HepG2 (cell line): Measurements from ENCODE around the gene SAMD4A. TPM values are rescaled to one million over a fixed set of nuclear protein-coding genes. Genes with fewer than 3 reads are reported as not detected.

ENCODE experiments used
- ATAC-seq: fragments of 200-7000 bp; cut with Tn5 transposase; 3 replicates; pipeline ENCODE4 v1.9.1; 2020; ENCODE audit warnings: mild to moderate bottlenecking, moderate library complexity
- BruUV-seq: library from RNA; stranded (reverse); fragments of 400-500 nt; replicated peaks from 2 replicates; lab custom pipeline; 2021; lab: Mats Ljungman, UMichigan
- CTCF ChIA-PET: fragments of 300-600 bp; formaldehyde crosslinking; extraction: SDS; loops from one replicate; lab custom pipeline; 2021; ENCODE audit warnings: low total read pairs, inconsistent platforms, low intra/inter-chr PET ratio; lab: Yijun Ruan, JAX
- POLR2A ChIA-PET: fragments of 350-600 bp; sonication (Branson Sonifier 250); formaldehyde crosslinking; loops from one replicate; lab custom pipeline; 2020; ENCODE audit warnings: antibody characterized with exemption, inconsistent platforms; lab: Yijun Ruan, JAX
- DNase-seq: peaks from one replicate; pipeline ENCODE4 v3.0.0-alpha.2; 2015; ENCODE audit warnings: low spot score
- FAIRE-seq: peaks from 3 replicates; lab custom pipeline; 2011; peaks lifted over from hg19 to GRCh38; lab: Jason Lieb, UNC
- H2AFZ ChIP-seq: one replicate; pipeline ENCODE4 v1.6.1; 2011; ENCODE audit warnings: low read length, inconsistent platforms
- H3K27ac ChIP-seq: fragments of 300-600 bp; 3 replicates; pipeline ENCODE4 v1.8.0; 2011; ENCODE audit warnings: mixed run types, mild to moderate bottlenecking, mixed read lengths, low read length, inconsistent platforms; ENCODE audit not compliant: insufficient read depth; ENCODE audit errors: extremely low read length
- H3K27me3 ChIP-seq, 2 experiments: fragments of 200-600 bp in 1 of 2; 2 replicates in 1 of 2; 3 replicates in 1 of 2; pipeline versions ENCODE4 v1.6.0 to v1.8.0; 2011; ENCODE audit warnings: low read length in 2 of 2, mild to moderate bottlenecking in 2 of 2, moderate library complexity in 2 of 2, inconsistent platforms in 1 of 2; ENCODE audit not compliant: insufficient read depth in 2 of 2, control insufficient read depth in 1 of 2
- H3K36me3 ChIP-seq, 2 experiments: fragments of 200-600 bp in 1 of 2; replicated peaks in 1 of 2; 2 replicates in 1 of 2; 3 replicates in 1 of 2; pipeline versions ENCODE4 v1.5.1 to v1.8.0; 2011; ENCODE audit warnings: low read length in 2 of 2, inconsistent platforms in 1 of 2; ENCODE audit not compliant: insufficient read depth in 2 of 2, control insufficient read depth in 1 of 2
- H3K4me1 ChIP-seq: 2 replicates; pipeline ENCODE4 v1.5.1; 2012; ENCODE audit warnings: low read length, inconsistent platforms; ENCODE audit not compliant: insufficient read depth
- H3K4me2 ChIP-seq: 2 replicates; pipeline ENCODE4 v1.6.0; 2011; ENCODE audit warnings: low read depth, low read length, inconsistent platforms
- H3K4me3 ChIP-seq, 3 experiments: fragments of 200-600 bp in 1 of 3; sonication (generic), shearing (Covaris generic) in 1 of 3; replicated peaks in 1 of 3; 2 replicates each; pipeline ENCODE4 v1.5.1; 2011 to 2016; ENCODE audit warnings: low read length in 3 of 3, inconsistent platforms in 2 of 3, low read depth in 2 of 3, mild to moderate bottlenecking in 2 of 3, control low read depth in 1 of 3, mixed read lengths in 1 of 3; ENCODE audit not compliant: insufficient read depth in 1 of 3
- H3K79me2 ChIP-seq: one replicate; pipeline ENCODE4 v1.6.1; 2011; ENCODE audit warnings: low read length, inconsistent platforms; ENCODE audit not compliant: insufficient read depth
- H3K9ac ChIP-seq: 2 replicates; pipeline ENCODE4 v1.6.0; 2011; ENCODE audit warnings: mild to moderate bottlenecking, low read depth, low read length, inconsistent platforms; ENCODE audit not compliant: insufficient read depth
- H3K9me3 ChIP-seq: 2 replicates; pipeline ENCODE4 v1.5.1; 2012; ENCODE audit warnings: mild to moderate bottlenecking, low read length
- H4K20me1 ChIP-seq: 2 replicates; pipeline ENCODE4 v1.6.0; 2011; ENCODE audit warnings: inconsistent platforms, mild to moderate bottlenecking, low read length, moderate library complexity; ENCODE audit not compliant: insufficient read depth
- ASH2L ChIP-seq: fragments of 300-600, 200-600 bp; sonication (generic); IDR thresholded peaks from 2 replicates; pipeline ENCODE4 v1.7.0; 2017; ENCODE audit warnings: low read depth, mild to moderate bottlenecking, moderate library complexity, mixed read lengths, low read length; ENCODE audit not compliant: insufficient read length
- CENPT ChIP-seq: sonication (generic); formaldehyde crosslinking; IDR thresholded peaks from 2 replicates; pipeline ENCODE4 v1.8.0; 2022; ENCODE audit warnings: low read depth, mild to moderate bottlenecking, moderate library complexity, missing genetic modification reagents
- HDAC2 ChIP-seq: sonication (generic); formaldehyde crosslinking; IDR thresholded peaks from 2 replicates; pipeline ENCODE4 v1.4.0; 2020; ENCODE audit warnings: missing genetic modification reagents
- HMG20A ChIP-seq: IDR thresholded peaks from 2 replicates; pipeline ENCODE4 v1.6.1; 2016; ENCODE audit warnings: borderline replicate concordance
- HNRNPK ChIP-seq: fragments of 200-400 bp; formaldehyde crosslinking; IDR thresholded peaks from 2 replicates; pipeline ENCODE4 v1.6.1; 2018; ENCODE audit warnings: low read length, low read depth, moderate library complexity, mild to moderate bottlenecking; ENCODE audit not compliant: poor library complexity, severe bottlenecking
- ISL2 ChIP-seq: sonication (generic); formaldehyde crosslinking; IDR thresholded peaks from 2 replicates; pipeline ENCODE4 v1.5.0; 2020; ENCODE audit warnings: missing genetic modification reagents
- MTF1 ChIP-seq: sonication (generic); formaldehyde crosslinking; IDR thresholded peaks from 2 replicates; pipeline ENCODE4 v1.5.0; 2020; ENCODE audit warnings: missing genetic modification reagents
- NCOR1 ChIP-seq: fragments of 200-600 bp; sonication (generic); IDR thresholded peaks from 2 replicates; pipeline ENCODE4 v1.7.0; 2017; ENCODE audit warnings: antibody characterized with exemption, low read length, borderline replicate concordance
- NR2F2 ChIP-seq: IDR thresholded peaks from 2 replicates; pipeline ENCODE4 v1.6.1; 2012; ENCODE audit warnings: low read depth, inconsistent platforms, borderline replicate concordance
- PTBP1 ChIP-seq: fragments of 200-400 bp; formaldehyde crosslinking; IDR thresholded peaks from 2 replicates; pipeline ENCODE4 v1.6.1; 2018; ENCODE audit warnings: low read length, low read depth; ENCODE audit not compliant: poor library complexity, severe bottlenecking
- SOX5 ChIP-seq: IDR thresholded peaks from 2 replicates; pipeline ENCODE4 v1.6.1; 2016; ENCODE audit warnings: borderline replicate concordance
- SP5 ChIP-seq: IDR thresholded peaks from 2 replicates; pipeline ENCODE4 v1.6.1; 2016; ENCODE audit warnings: low read depth, borderline replicate concordance
- TCF7 ChIP-seq: sonication (generic); IDR thresholded peaks from 2 replicates; pipeline ENCODE4 v1.6.1; 2016; ENCODE audit warnings: antibody characterized with exemption, low read depth
- TEAD3 ChIP-seq: optimal IDR thresholded peaks from 2 replicates; pipeline ENCODE3; 2016; ENCODE audit warnings: borderline replicate concordance
- ZNF282 ChIP-seq: fragments of 450-650 bp; IDR thresholded peaks from 2 replicates; pipeline ENCODE4 v1.6.1; 2018; ENCODE audit not compliant: partially characterized antibody
- WGBS: methylation state at CpG from one replicate; pipeline ENCODE4 v1.1.6; 2017; ENCODE audit warnings: low lambda C conversion rate; 5-methylcytosine and 5-hydroxymethylcytosine counted together
- in situ Hi-C: cut with HindIII; loops from 2 replicates; pipeline ENCODE4 v1.10.0; 2017; ENCODE audit warnings: low pct_unique_long_range_greater_than_20kb; ENCODE audit not compliant: extremely low pct_ligation_motif_present
- intact Hi-C: fragments of 100-400 bp; cut with micrococcal nuclease; formaldehyde crosslinking; loops from one replicate; pipeline ENCODE4 v1.10.0; 2022; ENCODE audit not compliant: unreplicated experiment
- polyA plus RNA-seq, 8 experiments: library from polyadenylated mRNA; depleted of rRNA in 3 of 8; stranded (reverse) in 7 of 8; unstranded in 1 of 8; fragments of >200 nt; fragmentation: Illumina TruSeq in 4 of 8; extraction: Trizol in 4 of 8; gene quantifications; 2 replicates each; pipeline versions ENCODE4 v1.2.1 to v1.2.3, GENCODE V29; 2011 to 2016; ENCODE audit warnings: low read depth in 4 of 8, missing spikeins in 1 of 8, mixed read lengths in 1 of 8; ENCODE audit not compliant: insufficient read depth in 1 of 8
- total RNA-seq, 5 experiments: library from RNA; depleted of rRNA; stranded (reverse); fragments of >200 nt; fragmentation: Illumina TruSeq; extraction: Trizol; gene quantifications; 2 replicates each; pipeline ENCODE4 v1.2.3, GENCODE V29; 2016; ENCODE audit warnings: low read depth in 1 of 5
- TF ChIP-seq, protein P1 (sequence below): IDR thresholded peaks from 2 replicates; pipeline ENCODE4 v1.6.1; 2016; ENCODE audit warnings: mild to moderate bottlenecking
- TF ChIP-seq, protein P2 (sequence below): sonication (generic); formaldehyde crosslinking; IDR thresholded peaks from 2 replicates; pipeline ENCODE4 v1.4.0; 2020; ENCODE audit warnings: missing genetic modification reagents, borderline replicate concordance
- TF ChIP-seq, protein P3 (sequence below): IDR thresholded peaks from 2 replicates; pipeline ENCODE4 v1.4.0; 2020; ENCODE audit warnings: mild to moderate bottlenecking, missing genetic modification reagents

SAMD4A gene
- total and polyA plus RNA-seq, 2 of the 13 experiments (the other 11 are each of a cell fraction or from before 2014, with no cell fraction given): 11.8 to 13.0 TPM

- intact Hi-C loops: loop anchor here (5.0 kb wide), 1 partner anchor 83 kb away; the partner anchor contains the start of gene SAMD4A
- in situ Hi-C loops: loop anchor here (5.0 kb wide), 1 partner anchor 83 kb away; the partner anchor contains the start of gene SAMD4A
- Histone ChIP-seq H3K27me3 (no peaks in the 10 kb centered on the region), H3K4me1 (peaks cover 100% of the 10 kb centered on the region), H2AFZ (no peak overlapping the region), H4K20me1 (no peaks in the 10 kb centered on the region), H3K79me2 (peaks cover 78% of the 10 kb centered on the region), H3K36me3 (no peaks in the 10 kb centered on the region), H3K9me3 (no peaks in the 10 kb centered on the region), H3K4me3 (peak overlapping the region in 2 of 3 experiments; percentile 0 to 44; a peak in 2 of 6 replicates), H3K4me2 (peak overlapping the region; percentile 73), H3K9ac (peak overlapping the region; percentile 64), H3K27ac (peak overlapping the region; percentile 82)
- BruUV-seq: no TSS peak
- ChIA-PET POLR2A (interaction anchor here (0.9 to 1.6 kb wide), 5 partner anchors 8 to 86 kb away, joined by 3 to 14 read pairs (median 3); partner anchors contain the start of gene SAMD4A), CTCF (no interaction called here)
- WGBS: 13% methylated on average over 10 of the region's 10 CpGs
- ATAC-seq (peak; percentile 43), FAIRE-seq (peak; percentile 21), DNase-seq (peak; percentile 78)
- peak; percentile 67 for TF ChIP-seq ASH2L
- no peak for TF ChIP-seq HNRNPK
- TF ChIP-seq, protein P1, sequence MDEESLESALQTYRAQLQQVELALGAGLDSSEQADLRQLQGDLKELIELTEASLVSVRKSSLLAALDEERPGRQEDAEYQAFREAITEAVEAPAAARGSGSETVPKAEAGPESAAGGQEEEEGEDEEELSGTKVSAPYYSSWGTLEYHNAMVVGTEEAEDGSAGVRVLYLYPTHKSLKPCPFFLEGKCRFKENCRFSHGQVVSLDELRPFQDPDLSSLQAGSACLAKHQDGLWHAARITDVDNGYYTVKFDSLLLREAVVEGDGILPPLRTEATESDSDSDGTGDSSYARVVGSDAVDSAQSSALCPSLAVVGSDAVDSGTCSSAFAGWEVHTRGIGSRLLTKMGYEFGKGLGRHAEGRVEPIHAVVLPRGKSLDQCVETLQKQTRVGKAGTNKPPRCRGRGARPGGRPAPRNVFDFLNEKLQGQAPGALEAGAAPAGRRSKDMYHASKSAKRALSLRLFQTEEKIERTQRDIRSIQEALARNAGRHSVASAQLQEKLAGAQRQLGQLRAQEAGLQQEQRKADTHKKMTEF (CRISPR knock-in tag): peak; percentile 22; the same call in 1 of the 2 replicates
- TF ChIP-seq, protein P2, sequence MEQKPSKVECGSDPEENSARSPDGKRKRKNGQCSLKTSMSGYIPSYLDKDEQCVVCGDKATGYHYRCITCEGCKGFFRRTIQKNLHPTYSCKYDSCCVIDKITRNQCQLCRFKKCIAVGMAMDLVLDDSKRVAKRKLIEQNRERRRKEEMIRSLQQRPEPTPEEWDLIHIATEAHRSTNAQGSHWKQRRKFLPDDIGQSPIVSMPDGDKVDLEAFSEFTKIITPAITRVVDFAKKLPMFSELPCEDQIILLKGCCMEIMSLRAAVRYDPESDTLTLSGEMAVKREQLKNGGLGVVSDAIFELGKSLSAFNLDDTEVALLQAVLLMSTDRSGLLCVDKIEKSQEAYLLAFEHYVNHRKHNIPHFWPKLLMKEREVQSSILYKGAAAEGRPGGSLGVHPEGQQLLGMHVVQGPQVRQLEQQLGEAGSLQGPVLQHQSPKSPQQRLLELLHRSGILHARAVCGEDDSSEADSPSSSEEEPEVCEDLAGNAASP (CRISPR knock-in tag): no peak; the same call in 1 of the 2 replicates
- peak; percentile 76; the same call in 1 of the 2 replicates for TF ChIP-seq NCOR1
- TF ChIP-seq ZNF282: no peak
- peak; percentile 34; the same call in 1 of the 2 replicates for TF ChIP-seq HDAC2
- TF ChIP-seq MTF1: no peak
- TF ChIP-seq SOX5: peak; percentile 42; the same call in 1 of the 2 replicates
- TF ChIP-seq, protein P3, sequence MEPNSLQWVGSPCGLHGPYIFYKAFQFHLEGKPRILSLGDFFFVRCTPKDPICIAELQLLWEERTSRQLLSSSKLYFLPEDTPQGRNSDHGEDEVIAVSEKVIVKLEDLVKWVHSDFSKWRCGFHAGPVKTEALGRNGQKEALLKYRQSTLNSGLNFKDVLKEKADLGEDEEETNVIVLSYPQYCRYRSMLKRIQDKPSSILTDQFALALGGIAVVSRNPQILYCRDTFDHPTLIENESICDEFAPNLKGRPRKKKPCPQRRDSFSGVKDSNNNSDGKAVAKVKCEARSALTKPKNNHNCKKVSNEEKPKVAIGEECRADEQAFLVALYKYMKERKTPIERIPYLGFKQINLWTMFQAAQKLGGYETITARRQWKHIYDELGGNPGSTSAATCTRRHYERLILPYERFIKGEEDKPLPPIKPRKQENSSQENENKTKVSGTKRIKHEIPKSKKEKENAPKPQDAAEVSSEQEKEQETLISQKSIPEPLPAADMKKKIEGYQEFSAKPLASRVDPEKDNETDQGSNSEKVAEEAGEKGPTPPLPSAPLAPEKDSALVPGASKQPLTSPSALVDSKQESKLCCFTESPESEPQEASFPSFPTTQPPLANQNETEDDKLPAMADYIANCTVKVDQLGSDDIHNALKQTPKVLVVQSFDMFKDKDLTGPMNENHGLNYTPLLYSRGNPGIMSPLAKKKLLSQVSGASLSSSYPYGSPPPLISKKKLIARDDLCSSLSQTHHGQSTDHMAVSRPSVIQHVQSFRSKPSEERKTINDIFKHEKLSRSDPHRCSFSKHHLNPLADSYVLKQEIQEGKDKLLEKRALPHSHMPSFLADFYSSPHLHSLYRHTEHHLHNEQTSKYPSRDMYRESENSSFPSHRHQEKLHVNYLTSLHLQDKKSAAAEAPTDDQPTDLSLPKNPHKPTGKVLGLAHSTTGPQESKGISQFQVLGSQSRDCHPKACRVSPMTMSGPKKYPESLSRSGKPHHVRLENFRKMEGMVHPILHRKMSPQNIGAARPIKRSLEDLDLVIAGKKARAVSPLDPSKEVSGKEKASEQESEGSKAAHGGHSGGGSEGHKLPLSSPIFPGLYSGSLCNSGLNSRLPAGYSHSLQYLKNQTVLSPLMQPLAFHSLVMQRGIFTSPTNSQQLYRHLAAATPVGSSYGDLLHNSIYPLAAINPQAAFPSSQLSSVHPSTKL (CRISPR knock-in tag): peak; percentile 79
- peak; percentile 5 for TF ChIP-seq TEAD3 (CRISPR knock-in tag)
- TF ChIP-seq ISL2 (CRISPR knock-in tag): 0 out of 2 replicates have a peak, but pooled peaks have one; percentile 40
- peak; percentile 88 for TF ChIP-seq NR2F2
- TF ChIP-seq CENPT (CRISPR knock-in tag): no peak
- 0 out of 2 replicates have a peak, but pooled peaks have one; percentile 44 for TF ChIP-seq SP5 (CRISPR knock-in tag)
- TF ChIP-seq TCF7: peak; percentile 62; the same call in 1 of the 2 replicates
- peak; percentile 58; the same call in 1 of the 2 replicates for TF ChIP-seq HMG20A (CRISPR knock-in tag)
- TF ChIP-seq PTBP1: no peak
Observed at GRCh38 chr14:54650331-54650958, 83.5 kb downstream of the SAMD4A start.
